Endothelial cell of umbilical vein (primary cell): Measurements from ENCODE around the gene HLX. TPM values are rescaled to one million over a fixed set of nuclear protein-coding genes. Genes with fewer than 3 reads are reported as not detected.
A peak's percentile ranks its signal among the peaks of the same experiment; 100 is the strongest.

Source experiments
- BruUV-seq: library from RNA; stranded (reverse); fragments of 400-500 nt; replicated peaks from 2 replicates; lab custom pipeline; 2021; lab: Mats Ljungman, UMichigan
- CTCF ChIA-PET: fragments of 300-600, 350-600 bp; sonication (Branson Sonifier 250); formaldehyde crosslinking; loops from one replicate; lab custom pipeline; 2021; ENCODE audit warnings: antibody characterized with exemption, inconsistent platforms; lab: Charles Lee
- POLR2A ChIA-PET: fragments of 300-600, 350-600 bp; sonication (Branson Sonifier 250); formaldehyde crosslinking; loops from one replicate; lab custom pipeline; 2021; ENCODE audit warnings: antibody characterized with exemption, inconsistent platforms; lab: Charles Lee
- DNase-seq: peaks from one replicate; pipeline ENCODE4 v3.0.0-alpha.2; 2011; ENCODE audit warnings: low read depth, low spot score
- FAIRE-seq: peaks from 2 replicates; lab custom pipeline; 2011; peaks lifted over from hg19 to GRCh38; lab: Jason Lieb, UNC
- H2AFZ ChIP-seq: 2 replicates; pipeline ENCODE4 v1.6.0; 2012; ENCODE audit warnings: low read depth, low read length, control low read depth, inconsistent platforms
- H3K27ac ChIP-seq: 2 replicates; pipeline ENCODE4 v1.5.1; 2011; ENCODE audit warnings: low read depth, mild to moderate bottlenecking, control low read depth, low read length, moderate library complexity; ENCODE audit not compliant: insufficient read depth
- H3K27me3 ChIP-seq, 2 experiments: 2 replicates each; pipeline versions ENCODE4 v1.6.0 to v1.6.1; 2011; ENCODE audit warnings: low read length in 2 of 2, mixed read lengths in 1 of 2; ENCODE audit not compliant: control insufficient read depth in 2 of 2, insufficient read depth in 2 of 2
- H3K36me3 ChIP-seq, 2 experiments: 2 replicates in 1 of 2; 3 replicates in 1 of 2; pipeline ENCODE4 v1.5.1; 2011; ENCODE audit warnings: low read length in 2 of 2, mild to moderate bottlenecking in 1 of 2, moderate library complexity in 1 of 2; ENCODE audit not compliant: control insufficient read depth in 2 of 2, insufficient read depth in 2 of 2; ENCODE audit errors: extremely low read depth in 1 of 2
- H3K4me1 ChIP-seq: 3 replicates; pipeline ENCODE4 v1.5.1; 2011; ENCODE audit warnings: mild to moderate bottlenecking, low read length; ENCODE audit not compliant: control insufficient read depth, insufficient read depth; ENCODE audit errors: extremely low read depth
- H3K4me2 ChIP-seq: 2 replicates; pipeline ENCODE4 v1.6.1; 2011; ENCODE audit warnings: low read length, control low read depth, mixed read lengths; ENCODE audit not compliant: insufficient read depth
- H3K4me3 ChIP-seq, 3 experiments: fragments of 200-600 bp in 1 of 3; sonication (generic), shearing (Covaris generic) in 1 of 3; replicated peaks in 1 of 3; 2 replicates each; pipeline ENCODE4 v1.5.1; 2011 to 2016; ENCODE audit warnings: control low read depth in 3 of 3, low read length in 3 of 3, mild to moderate bottlenecking in 2 of 3, inconsistent platforms in 1 of 3, low read depth in 1 of 3, moderate library complexity in 1 of 3; ENCODE audit not compliant: insufficient read depth in 1 of 3
- H3K79me2 ChIP-seq: 2 replicates; pipeline ENCODE4 v1.6.0; 2012; ENCODE audit warnings: low read length, inconsistent platforms; ENCODE audit not compliant: control insufficient read depth, insufficient read depth
- H3K9ac ChIP-seq: replicated peaks from 2 replicates; pipeline ENCODE3; 2011; ENCODE audit warnings: low read length, control low read depth; ENCODE audit not compliant: insufficient read depth; ENCODE audit errors: extremely low read depth
- H3K9me1 ChIP-seq: replicated peaks from 3 replicates; pipeline ENCODE4 v1.6.0; 2011; ENCODE audit warnings: mild to moderate bottlenecking, low read length; ENCODE audit not compliant: control insufficient read depth, insufficient read depth; ENCODE audit errors: extremely low read depth
- H3K9me3 ChIP-seq: replicated peaks from 2 replicates; pipeline ENCODE4 v1.5.1; 2012; ENCODE audit warnings: low read length, inconsistent platforms; ENCODE audit not compliant: control insufficient read depth, insufficient read depth
- H4K20me1 ChIP-seq: replicated peaks from 2 replicates; pipeline ENCODE3; 2011; ENCODE audit warnings: mild to moderate bottlenecking, low read length; ENCODE audit not compliant: control insufficient read depth, insufficient read depth; ENCODE audit errors: extremely low read depth
- CTCF ChIP-seq, 2 donors: IDR thresholded peaks; 1 replicate in 1 of 2; 2 replicates in 1 of 2; pipeline ENCODE4 v1.5.1; 2011; ENCODE audit warnings: low read length in 2 of 2, mild to moderate bottlenecking in 2 of 2, moderate library complexity in 2 of 2, control low read depth in 1 of 2, inconsistent platforms in 1 of 2, low read depth in 1 of 2; ENCODE audit not compliant: insufficient read depth in 1 of 2; ENCODE audit errors: extremely low read depth in 1 of 2
- EZH2 ChIP-seq: IDR thresholded peaks from 2 replicates; pipeline ENCODE4 v1.6.1; 2012; ENCODE audit warnings: borderline replicate concordance, low read depth, mild to moderate bottlenecking, moderate library complexity, low read length, inconsistent platforms; ENCODE audit not compliant: severe bottlenecking
- FOS ChIP-seq: IDR thresholded peaks from 2 replicates; pipeline ENCODE4 v1.6.1; 2011; ENCODE audit warnings: mild to moderate bottlenecking, low read length, moderate library complexity, borderline replicate concordance; ENCODE audit not compliant: insufficient read depth
- GATA2 ChIP-seq: IDR thresholded peaks from 2 replicates; pipeline ENCODE4 v1.7.0; 2011; ENCODE audit warnings: low read depth, mild to moderate bottlenecking, moderate library complexity, mixed read lengths, low read length; ENCODE audit not compliant: insufficient read length, insufficient read depth
- JUN ChIP-seq: IDR thresholded peaks from 2 replicates; pipeline ENCODE4 v1.6.1; 2011; ENCODE audit warnings: borderline replicate concordance, low read depth; ENCODE audit not compliant: insufficient read length, insufficient read depth
- MAX ChIP-seq: IDR thresholded peaks from 2 replicates; pipeline ENCODE4 v1.6.1; 2011; ENCODE audit not compliant: insufficient read depth, insufficient read length
- MYC ChIP-seq: IDR thresholded peaks from one replicate; pipeline ENCODE4 v1.6.1; 2011; ENCODE audit warnings: mild to moderate bottlenecking, low read depth, low read length
- POLR2A ChIP-seq: IDR thresholded peaks from 2 replicates; pipeline ENCODE4 v1.6.1; 2012; ENCODE audit warnings: low read depth, mild to moderate bottlenecking, control low read depth, low read length
- POLR2AphosphoS5 ChIP-seq: IDR thresholded peaks from 2 replicates; pipeline ENCODE4 v1.6.1; 2012; ENCODE audit warnings: low read depth, mild to moderate bottlenecking, control low read depth, low read length, moderate library complexity; ENCODE audit not compliant: insufficient read depth
- dilution Hi-C: fragments of 300-500 bp; cut with MboI; formaldehyde crosslinking; loops from one replicate; pipeline ENCODE4 v1.15.0; 2019; ENCODE audit warnings: low sequenced_read_pairs; ENCODE audit not compliant: extremely low pct_ligation_motif_present
- intact Hi-C: fragments of 100-400 bp; cut with micrococcal nuclease; formaldehyde crosslinking; loops from one replicate; pipeline ENCODE4 v1.10.0; 2022
- polyA plus RNA-seq, 4 experiments: library from polyadenylated mRNA; depleted of rRNA in 3 of 4; stranded (reverse) in 3 of 4; unstranded in 1 of 4; fragments of >200 nt; gene quantifications; 2 replicates each; pipeline versions ENCODE4 v1.2.1 to v1.2.3, GENCODE V29; 2011 to 2012; ENCODE audit warnings: missing spikeins in 1 of 4
- total RNA-seq: library from RNA; stranded (reverse); gene quantifications from 2 replicates; pipeline ENCODE4 v1.2.3, GENCODE V29; 2021

HLX gene
- total and polyA plus RNA-seq, 2 donors (not counting 3 experiments of a cell fraction or from before 2014, with no cell fraction given): 7.5 to 39.1 TPM

GRCh38 chr1:220894025-220894923, 15.0 kb downstream of the HLX start:
- peak overlapping the region; percentile 82 for H2AFZ ChIP-seq
- no TSS peak for BruUV-seq
- FAIRE-seq: no peak

GRCh38 chr1:220894924-220895256, 15.6 kb downstream of the HLX start:
- no peak for DNase-seq
- Histone ChIP-seq H3K27me3 (peaks cover 66 to 67% of the 10 kb centered on the region in 2 experiments), H3K4me3 (no peak overlapping the region), H3K9ac (no peak overlapping the region), H3K36me3 (no peaks in the 10 kb centered on the region), H2AFZ (no peak overlapping the region), H3K9me3 (no peaks in the 10 kb centered on the region), H3K27ac (no peak overlapping the region), H4K20me1 (no peaks in the 10 kb centered on the region), H3K9me1 (no peaks in the 10 kb centered on the region), H3K79me2 (no peaks in the 10 kb centered on the region), H3K4me1 (peaks cover 15% of the 10 kb centered on the region), H3K4me2 (peak overlapping the region; percentile 78)
- BruUV-seq: no TSS peak
- POLR2A ChIA-PET: no interaction called here
- intact Hi-C loops: loop anchor here (5.0 kb wide), 2 partner anchors 307 to 847 kb away; partner anchors contain the start of gene DUSP10
- CTCF ChIA-PET: interaction anchor here (0.7 to 1.4 kb wide), 6 partner anchors 9 to 369 kb away, joined by 3 to 4 read pairs (median 3); no protein-coding TSS in a partner anchor
- TF ChIP-seq MAX: no peak
- TF ChIP-seq GATA2: no peak
- no peak for TF ChIP-seq POLR2A
- no peak for TF ChIP-seq POLR2AphosphoS5
- TF ChIP-seq FOS: no peak
- no peak for TF ChIP-seq MYC
- TF ChIP-seq CTCF (IDR thresholded peaks at IDR 0.05; ENCODE audit: extremely low read depth in 1 of 2, insufficient read depth in 1 of 2, low read depth in 1 of 2, low read length in 2 of 2): no peak
- no peak for TF ChIP-seq EZH2
- TF ChIP-seq JUN: no peak
- dilution Hi-C loops: no loop called here
- FAIRE-seq: no peak

More at GRCh38 chr1:220894025-220894923, 15.0 kb downstream of the HLX start:
- no peaks in the 10 kb centered on the region for H3K36me3 ChIP-seq
- dilution Hi-C loops: no loop called here
- peak overlapping the region; percentile 78 for H3K4me2 ChIP-seq
- peak; percentile 92 for TF ChIP-seq EZH2
- no peak for TF ChIP-seq MYC
- TF ChIP-seq POLR2A: no peak
- DNase-seq: no peak
- ChIA-PET POLR2A (no interaction called here), CTCF (interaction anchor here (0.7 to 1.4 kb wide), 6 partner anchors 8 to 541 kb away, joined by 3 to 4 read pairs (median 3); no protein-coding TSS in a partner anchor)
- H3K9ac ChIP-seq: no peak overlapping the region
- H3K4me1 ChIP-seq: peaks cover 15% of the 10 kb centered on the region
- no peak overlapping the region for H3K27ac ChIP-seq
- intact Hi-C loops: loop anchor here (5.0 kb wide), 2 partner anchors 308 to 848 kb away; partner anchors contain the start of gene DUSP10
- H3K9me3 ChIP-seq: no peaks in the 10 kb centered on the region
- H3K79me2 ChIP-seq: no peaks in the 10 kb centered on the region
- peaks cover 72 to 73% of the 10 kb centered on the region in 2 experiments for H3K27me3 ChIP-seq
- no peaks in the 10 kb centered on the region for H4K20me1 ChIP-seq
- no peaks in the 10 kb centered on the region for H3K9me1 ChIP-seq
- peak overlapping the region; percentile 22 to 44 (median 39) for H3K4me3 ChIP-seq
